ENCODE measurements around the gene XXYLT1. TPM values are rescaled to one million over a fixed set of nuclear protein-coding genes. Genes with fewer than 3 reads are reported as not detected.

Gene XXYLT1
- total and polyA plus RNA-seq, 3 experiments from 2014 or later = 7.9 to 10.5 (median 8.3) TPM

- Histone ChIP-seq H3K27ac (ENCODE audit: low read depth, low read length) (no peak overlapping the region), H3K4me1 (ENCODE audit: insufficient read depth, low read length) (no peaks in the 10 kb centered on the region), H3K27me3 (ENCODE audit: insufficient read depth, low read length, poor library complexity, severe bottlenecking) (no peaks in the 10 kb centered on the region), H3K4me3 (ENCODE audit: low read length) (no peak overlapping the region), H3K9me3 (ENCODE audit: low read length) (no peaks in the 10 kb centered on the region), H3K36me3 (ENCODE audit: insufficient read depth, low read length) (no peaks in the 10 kb centered on the region)
- CTCF ChIA-PET = interaction anchor here (1.3 kb wide), 1 partner anchor 23 kb away, joined by 5 read pairs; no protein-coding TSS in a partner anchor
- H3K4me1 Mint-ChIP-seq = peaks cover 24 to 47% (median 32%) of the 10 kb centered on the region in 3 donors
- peak overlapping the region in 6 of 7 donors; percentile 19 to 69 (median 48) for H3K4me3 Mint-ChIP-seq
- POLR2A ChIA-PET = no interaction called here
- H3K36me3 Mint-ChIP-seq = no peaks in the 10 kb centered on the region
- no peaks in the 10 kb centered on the region for H3K27me3 Mint-ChIP-seq
- DNase-seq = no peak
- H3K27ac Mint-ChIP-seq = peak overlapping the region in 5 of 8 donors; percentile 12 to 82 (median 72)
- no peaks in the 10 kb centered on the region for H3K9me3 Mint-ChIP-seq
Observed at GRCh38 chr3:195129644-195130492, 141.1 kb downstream of the XXYLT1 start.

GRCh38 chr3:195129072-195129643, 141.8 kb downstream of the XXYLT1 start:
- Mint-ChIP-seq H3K27ac (peak overlapping the region in 3 of 8 donors; percentile 65 to 82 (median 72)), H3K36me3 (no peaks in the 10 kb centered on the region), H3K4me3 (peak overlapping the region in 6 of 7 donors; percentile 19 to 69 (median 48)), H3K9me3 (no peaks in the 10 kb centered on the region), H3K27me3 (no peaks in the 10 kb centered on the region), H3K4me1 (peaks cover 24 to 47% (median 32%) of the 10 kb centered on the region in 3 donors)
- ChIA-PET POLR2A (no interaction called here), CTCF (interaction anchor here (0.9 to 1.0 kb wide), 2 partner anchors 23 to 447 kb away, joined by 3 read pairs; no protein-coding TSS in a partner anchor)
- H3K27me3 ChIP-seq (ENCODE audit: insufficient read depth, low read length, poor library complexity, severe bottlenecking) = no peaks in the 10 kb centered on the region
- H3K4me1 ChIP-seq (ENCODE audit: insufficient read depth, low read length) = no peaks in the 10 kb centered on the region
- H3K27ac ChIP-seq (ENCODE audit: low read depth, low read length) = no peak overlapping the region
- no peak overlapping the region for H3K4me3 ChIP-seq (ENCODE audit: low read length)
- no peaks in the 10 kb centered on the region for H3K9me3 ChIP-seq (ENCODE audit: low read length)
- no peak for DNase-seq
- no peaks in the 10 kb centered on the region for H3K36me3 ChIP-seq (ENCODE audit: insufficient read depth, low read length)

- peak overlapping the region in 5 of 7 donors; percentile 35 to 69 (median 49) for H3K4me3 Mint-ChIP-seq
- H3K27ac ChIP-seq (ENCODE audit: low read depth, low read length) = no peak overlapping the region
- ChIA-PET CTCF (interaction anchor here (0.9 to 1.1 kb wide), 3 partner anchors 22 to 446 kb away, joined by 3 read pairs; partner anchors contain the start of gene XXYLT1), POLR2A (interaction anchor here (0.6 kb wide), 1 partner anchor 56 kb away, joined by 4 read pairs; no protein-coding TSS in a partner anchor)
- H3K27me3 ChIP-seq (ENCODE audit: insufficient read depth, low read length, poor library complexity, severe bottlenecking) = no peaks in the 10 kb centered on the region
- H3K9me3 ChIP-seq (ENCODE audit: low read length) = no peaks in the 10 kb centered on the region
- no peaks in the 10 kb centered on the region for H3K9me3 Mint-ChIP-seq
- H3K36me3 ChIP-seq (ENCODE audit: insufficient read depth, low read length) = no peaks in the 10 kb centered on the region
- H3K4me1 Mint-ChIP-seq = peaks cover 24 to 43% (median 31%) of the 10 kb centered on the region in 3 donors
- H3K36me3 Mint-ChIP-seq = no peaks in the 10 kb centered on the region
- no peak for DNase-seq
- H3K27me3 Mint-ChIP-seq = no peaks in the 10 kb centered on the region
- peak overlapping the region in 5 of 8 donors; percentile 0 to 82 (median 9) for H3K27ac Mint-ChIP-seq
- no peaks in the 10 kb centered on the region for H3K4me1 ChIP-seq (ENCODE audit: insufficient read depth, low read length)
- no peak overlapping the region for H3K4me3 ChIP-seq (ENCODE audit: low read length)
Observed at GRCh38 chr3:195128255-195129071, 142.5 kb downstream of the XXYLT1 start.

GRCh38 chr3:195126056-195126605, 144.8 kb downstream of the XXYLT1 start:
- POLR2A ChIA-PET = no interaction called here
- CTCF ChIA-PET = no interaction called here
- Histone ChIP-seq H3K4me3 (ENCODE audit: low read length) (no peak overlapping the region), H3K4me1 (ENCODE audit: insufficient read depth, low read length) (no peaks in the 10 kb centered on the region), H3K27me3 (ENCODE audit: insufficient read depth, low read length, poor library complexity, severe bottlenecking) (no peaks in the 10 kb centered on the region), H3K9me3 (ENCODE audit: low read length) (no peaks in the 10 kb centered on the region), H3K36me3 (ENCODE audit: insufficient read depth, low read length) (no peaks in the 10 kb centered on the region), H3K27ac (ENCODE audit: low read depth, low read length) (no peak overlapping the region)
- H3K4me1 Mint-ChIP-seq = peaks cover 24 to 31% (median 29%) of the 10 kb centered on the region in 3 donors
- H3K4me3 Mint-ChIP-seq = no peak overlapping the region
- H3K36me3 Mint-ChIP-seq = no peaks in the 10 kb centered on the region
- DNase-seq = no peak
- H3K27ac Mint-ChIP-seq = no peak overlapping the region
- no peaks in the 10 kb centered on the region for H3K9me3 Mint-ChIP-seq
- no peaks in the 10 kb centered on the region for H3K27me3 Mint-ChIP-seq

GRCh38 chr3:195125646-195126045, 145.3 kb downstream of the XXYLT1 start:
- no peaks in the 10 kb centered on the region for H3K9me3 Mint-ChIP-seq
- H3K36me3 Mint-ChIP-seq = no peaks in the 10 kb centered on the region
- no peak overlapping the region for H3K27ac Mint-ChIP-seq
- ChIA-PET POLR2A (no interaction called here), CTCF (no interaction called here)
- H3K4me1 Mint-ChIP-seq = peaks cover 24 to 31% (median 29%) of the 10 kb centered on the region in 3 donors
- Histone ChIP-seq H3K9me3 (ENCODE audit: low read length) (no peaks in the 10 kb centered on the region), H3K4me3 (ENCODE audit: low read length) (no peak overlapping the region), H3K36me3 (ENCODE audit: insufficient read depth, low read length) (no peaks in the 10 kb centered on the region), H3K27me3 (ENCODE audit: insufficient read depth, low read length, poor library complexity, severe bottlenecking) (no peaks in the 10 kb centered on the region), H3K4me1 (ENCODE audit: insufficient read depth, low read length) (no peaks in the 10 kb centered on the region), H3K27ac (ENCODE audit: low read depth, low read length) (no peak overlapping the region)
- DNase-seq = no peak
- no peaks in the 10 kb centered on the region for H3K27me3 Mint-ChIP-seq
- no peak overlapping the region for H3K4me3 Mint-ChIP-seq

GRCh38 chr3:195124378-195124992, 146.5 kb downstream of the XXYLT1 start:
- no peak overlapping the region for H3K4me3 Mint-ChIP-seq
- ChIA-PET POLR2A (no interaction called here), CTCF (no interaction called here)

GRCh38 chr3:195123281-195123691, 147.7 kb downstream of the XXYLT1 start:
- Mint-ChIP-seq H3K4me3 (no peak overlapping the region), H3K27me3 (no peaks in the 10 kb centered on the region), H3K27ac (no peak overlapping the region), H3K9me3 (no peaks in the 10 kb centered on the region), H3K4me1 (peaks cover 4 to 9% (median 6%) of the 10 kb centered on the region in 3 donors), H3K36me3 (no peaks in the 10 kb centered on the region)
- ChIA-PET POLR2A (no interaction called here), CTCF (interaction anchor here (1.1 kb wide), 2 partner anchors 10 to 17 kb away, joined by 3 to 4 read pairs; no protein-coding TSS in a partner anchor)
- no peak for DNase-seq
- H3K27ac ChIP-seq (ENCODE audit: low read depth, low read length) = no peak overlapping the region
- H3K4me1 ChIP-seq (ENCODE audit: insufficient read depth, low read length) = peaks cover 1% of the 10 kb centered on the region
- no peaks in the 10 kb centered on the region for H3K36me3 ChIP-seq (ENCODE audit: insufficient read depth, low read length)
- H3K27me3 ChIP-seq (ENCODE audit: insufficient read depth, low read length, poor library complexity, severe bottlenecking) = no peaks in the 10 kb centered on the region
- H3K9me3 ChIP-seq (ENCODE audit: low read length) = no peaks in the 10 kb centered on the region
- no peak overlapping the region for H3K4me3 ChIP-seq (ENCODE audit: low read length)

More at GRCh38 chr3:195124378-195124992, 146.5 kb downstream of the XXYLT1 start:
- Mint-ChIP-seq H3K27me3 (no peaks in the 10 kb centered on the region), H3K27ac (peak overlapping the region in 2 of 8 donors; percentile 5 to 89), H3K4me1 (peaks cover 15 to 21% (median 18%) of the 10 kb centered on the region in 3 donors), H3K9me3 (no peaks in the 10 kb centered on the region), H3K36me3 (no peaks in the 10 kb centered on the region)
- H3K4me1 ChIP-seq (ENCODE audit: insufficient read depth, low read length) = no peaks in the 10 kb centered on the region
- no peak overlapping the region for H3K4me3 ChIP-seq (ENCODE audit: low read length)
- H3K9me3 ChIP-seq (ENCODE audit: low read length) = no peaks in the 10 kb centered on the region
- H3K36me3 ChIP-seq (ENCODE audit: insufficient read depth, low read length) = no peaks in the 10 kb centered on the region
- H3K27me3 ChIP-seq (ENCODE audit: insufficient read depth, low read length, poor library complexity, severe bottlenecking) = no peaks in the 10 kb centered on the region
- no peak overlapping the region for H3K27ac ChIP-seq (ENCODE audit: low read depth, low read length)
- no peak for DNase-seq
